Loucy (cell line): ENCODE results near the gene LAMTOR4.

Experiments used
- H2AFZ ChIP-seq: fragments of 200-600 bp; sonication (generic); 2 replicates; pipeline ENCODE4 v1.6.0; 2016; ENCODE audit warnings: antibody characterized with exemption, mild to moderate bottlenecking, low read length, moderate library complexity
- H3F3A ChIP-seq: fragments of 200-600 bp; 2 replicates; pipeline ENCODE4 v1.6.0; 2016; ENCODE audit warnings: antibody characterized with exemption, low read depth, mild to moderate bottlenecking
- H3K27me3 ChIP-seq: fragments of 200-600 bp; sonication (generic); 2 replicates; pipeline ENCODE4 v1.6.1; 2014; ENCODE audit warnings: low read length, mild to moderate bottlenecking; ENCODE audit not compliant: insufficient read depth, poor library complexity, severe bottlenecking
- H3K36me3 ChIP-seq: fragments of 200-600 bp; sonication (generic); 2 replicates; pipeline ENCODE4 v1.6.1; 2016; ENCODE audit warnings: low read length; ENCODE audit not compliant: insufficient read depth
- H3K4me1 ChIP-seq: fragments of 200-600 bp; sonication (generic); 2 replicates; pipeline ENCODE4 v1.5.1; 2014; ENCODE audit warnings: low read length, mild to moderate bottlenecking; ENCODE audit not compliant: insufficient read depth, poor library complexity, severe bottlenecking
- H3K4me2 ChIP-seq: fragments of 200-600 bp; sonication (generic); 2 replicates; pipeline ENCODE4 v1.6.0; 2014; ENCODE audit warnings: antibody characterized with exemption, low read length, low read depth, mild to moderate bottlenecking; ENCODE audit not compliant: poor library complexity, severe bottlenecking
- H3K4me3 ChIP-seq: fragments of 200-600 bp; sonication (generic); 2 replicates; pipeline ENCODE4 v1.5.1; 2014; ENCODE audit warnings: low read length, mild to moderate bottlenecking, mixed read lengths; ENCODE audit not compliant: poor library complexity, severe bottlenecking
- H3K79me2 ChIP-seq: fragments of 200-600 bp; sonication (generic); 2 replicates; pipeline ENCODE4 v1.6.1; 2014; ENCODE audit warnings: low read length; ENCODE audit not compliant: insufficient read depth
- H3K9ac ChIP-seq: fragments of 200-600 bp; sonication (generic); 2 replicates; pipeline ENCODE4 v1.6.0; 2014; ENCODE audit warnings: mild to moderate bottlenecking, low read depth, low read length, moderate library complexity; ENCODE audit not compliant: poor library complexity, severe bottlenecking
- H3K9me2 ChIP-seq: fragments of 200-600 bp; sonication (generic); replicated peaks from 2 replicates; pipeline ENCODE4 v1.6.1; 2016; ENCODE audit warnings: low read depth, low read length, mixed read lengths
- H3K9me3 ChIP-seq: fragments of 200-600 bp; sonication (generic); 2 replicates; pipeline ENCODE4 v1.6.1; 2014; ENCODE audit warnings: mild to moderate bottlenecking, antibody characterized with exemption, low read length, low read depth; ENCODE audit not compliant: insufficient read depth
- H4K20me1 ChIP-seq: fragments of 200-600 bp; sonication (generic); 2 replicates; pipeline ENCODE4 v1.6.0; 2014; ENCODE audit warnings: antibody characterized with exemption, low read length, mild to moderate bottlenecking; ENCODE audit not compliant: insufficient read depth, poor library complexity, severe bottlenecking
- CTCF ChIP-seq: fragments of 200-600 bp; sonication (generic); conservative IDR thresholded peaks from 2 replicates; pipeline ENCODE4 v1.5.1; 2014; ENCODE audit warnings: mild to moderate bottlenecking, antibody characterized with exemption, low read length
- EZH2phosphoT487 ChIP-seq: fragments of 200-600 bp; IDR thresholded peaks from 2 replicates; pipeline ENCODE4 v1.6.1; 2018; ENCODE audit warnings: antibody characterized with exemption, mild to moderate bottlenecking, moderate library complexity, borderline replicate concordance

The LAMTOR4 gene

GRCh38 chr7:100171840-100172239 is 23.1 kb downstream of the LAMTOR4 start:
- Histone ChIP-seq H3K27me3 (no peaks in the 10 kb centered on the region), H3K79me2 (peaks cover 22% of the 10 kb centered on the region), H3K9ac (no peak overlapping the region), H3K4me3 (no peak overlapping the region), H3K9me2 (no peaks in the 10 kb centered on the region), H4K20me1 (peaks cover 4% of the 10 kb centered on the region), H3K36me3 (no peaks in the 10 kb centered on the region), H3F3A (no peaks in the 10 kb centered on the region), H3K9me3 (no peaks in the 10 kb centered on the region), H2AFZ (no peak overlapping the region), H3K4me2 (no peak overlapping the region), H3K4me1 (peaks cover 20% of the 10 kb centered on the region)
- TF ChIP-seq EZH2phosphoT487: no peak
- TF ChIP-seq CTCF: no peak

- Histone ChIP-seq H3K36me3 (no peaks in the 10 kb centered on the region), H3K9ac (no peak overlapping the region), H3K27me3 (no peaks in the 10 kb centered on the region), H4K20me1 (peaks cover 4% of the 10 kb centered on the region), H3F3A (no peaks in the 10 kb centered on the region), H3K79me2 (peaks cover 25% of the 10 kb centered on the region), H3K4me1 (peaks cover 17% of the 10 kb centered on the region), H3K9me2 (no peaks in the 10 kb centered on the region), H2AFZ (no peak overlapping the region), H3K4me2 (peak overlapping the region; percentile 94), H3K9me3 (no peaks in the 10 kb centered on the region), H3K4me3 (no peak overlapping the region)
- TF ChIP-seq CTCF (no peak), EZH2phosphoT487 (no peak)
Measured at GRCh38 chr7:100173806-100174495, 25.2 kb downstream of the LAMTOR4 start.

GRCh38 chr7:100174582-100174981 is 25.9 kb downstream of the LAMTOR4 start:
- no peaks in the 10 kb centered on the region for H3K9me2 ChIP-seq
- no peak overlapping the region for H3K9ac ChIP-seq
- H4K20me1 ChIP-seq: peaks cover 4% of the 10 kb centered on the region
- H3K9me3 ChIP-seq: no peaks in the 10 kb centered on the region
- no peaks in the 10 kb centered on the region for H3F3A ChIP-seq
- H3K4me2 ChIP-seq: peak overlapping the region; percentile 94
- TF ChIP-seq CTCF (no peak), EZH2phosphoT487 (no peak)
- H3K36me3 ChIP-seq: no peaks in the 10 kb centered on the region
- no peak overlapping the region for H3K4me3 ChIP-seq
- H3K79me2 ChIP-seq: peaks cover 25% of the 10 kb centered on the region
- H3K4me1 ChIP-seq: peaks cover 17% of the 10 kb centered on the region
- no peaks in the 10 kb centered on the region for H3K27me3 ChIP-seq
- no peak overlapping the region for H2AFZ ChIP-seq
